CD4-positive, alpha-beta T cell treated with Interleukin-15 for 4 hours (primary cell): ENCODE data around the gene CYTH1.

Source experiments
- DNase-seq: peaks from one replicate; pipeline ENCODE4 v3.0.0-alpha.2; 2020; ENCODE audit warnings: low spot score

Gene CYTH1

GRCh38 chr17:78804777-78805176 lies 22.7 kb upstream of the CYTH1 start:
- no peak for DNase-seq

GRCh38 chr17:78803186-78803845 lies 21.2 kb upstream of the CYTH1 start:
- no peak for DNase-seq

GRCh38 chr17:78802459-78802858 lies 20.4 kb upstream of the CYTH1 start:
- no peak for DNase-seq

- no peak for DNase-seq
These were observed 19.9 kb upstream of the CYTH1 start for GRCh38 chr17:78802008-78802407.

- DNase-seq, result no peak
These were observed 18.3 kb upstream of the CYTH1 start for GRCh38 chr17:78800132-78800931.

- DNase-seq, result peak; percentile 57
These were observed 16.9 kb upstream of the CYTH1 start for GRCh38 chr17:78798695-78799559.

- DNase-seq, result no peak
These were observed 15.9 kb upstream of the CYTH1 start for GRCh38 chr17:78797691-78798585.

- no peak for DNase-seq
These were observed 15.1 kb upstream of the CYTH1 start for GRCh38 chr17:78797213-78797612.

GRCh38 chr17:78796517-78796900 lies 14.4 kb upstream of the CYTH1 start:
- DNase-seq, result no peak

- DNase-seq, result no peak
These were observed 13.9 kb upstream of the CYTH1 start for GRCh38 chr17:78795861-78796516.

GRCh38 chr17:78794864-78795640 lies 13.0 kb upstream of the CYTH1 start:
- DNase-seq, result no peak

GRCh38 chr17:78794399-78794798 lies 12.3 kb upstream of the CYTH1 start:
- DNase-seq, result no peak

- no peak for DNase-seq
These were observed 11.9 kb upstream of the CYTH1 start for GRCh38 chr17:78793968-78794367.

GRCh38 chr17:78793415-78793814 lies 11.3 kb upstream of the CYTH1 start:
- DNase-seq, result no peak

- no peak for DNase-seq
These were observed 10.0 kb upstream of the CYTH1 start for GRCh38 chr17:78791840-78792709.

GRCh38 chr17:78790552-78790951 lies 8.5 kb upstream of the CYTH1 start:
- DNase-seq, result no peak

GRCh38 chr17:78789663-78790181 lies 7.6 kb upstream of the CYTH1 start:
- DNase-seq, result peak; percentile 64

- no peak for DNase-seq
These were observed 7.1 kb upstream of the CYTH1 start for GRCh38 chr17:78789149-78789662.

GRCh38 chr17:78788451-78788850 lies 6.4 kb upstream of the CYTH1 start:
- no peak for DNase-seq
